Naive thymus-derived CD4-positive, alpha-beta T cell (primary cell): ENCODE results near the gene CRIP3. TPM values are rescaled to one million over a fixed set of nuclear protein-coding genes. Genes with fewer than 3 reads are reported as not detected.
A peak's percentile ranks its signal among the peaks of the same experiment; 100 is the strongest.

ENCODE experiments used
- ATAC-seq: fragments of 150-1000 bp; cut with Tn5 transposase; 2 replicates; pipeline ENCODE4 v1.10.0; 2021; ENCODE audit warnings: mild to moderate bottlenecking, moderate library complexity
- CTCF ChIA-PET: fragments of 350-600 bp; sonication (Branson Sonifier 250); formaldehyde crosslinking; loops from one replicate; lab custom pipeline; 2021; ENCODE audit warnings: antibody characterized with exemption; lab: Charles Lee
- POLR2A ChIA-PET: fragments of 350-600 bp; sonication (Branson Sonifier 250); formaldehyde crosslinking; loops from one replicate; lab custom pipeline; 2021; ENCODE audit warnings: antibody characterized with exemption, inconsistent platforms; lab: Charles Lee
- DNase-seq, 9 donors: peaks; one replicate each; pipeline versions ENCODE4 v3.0.0 to v3.0.0-alpha.2; 2020 to 2022; ENCODE audit warnings: mixed read lengths in 1 of 9
- H3K27ac ChIP-seq: one replicate; pipeline ENCODE4 v1.7.0; 2013; ENCODE audit warnings: mild to moderate bottlenecking, low read depth, low read length, moderate library complexity
- H3K27me3 ChIP-seq, 2 donors: one replicate each; pipeline ENCODE4 v1.7.0; 2013; ENCODE audit warnings: low read length in 2 of 2, mild to moderate bottlenecking in 2 of 2, moderate library complexity in 2 of 2; ENCODE audit not compliant: control insufficient read depth in 2 of 2, insufficient read depth in 2 of 2
- H3K36me3 ChIP-seq, 3 experiments: 1 replicate in 2 of 3; 2 replicates in 1 of 3; pipeline ENCODE4 v1.7.0; 2013; ENCODE audit warnings: low read length in 3 of 3, mild to moderate bottlenecking in 3 of 3, moderate library complexity in 1 of 3; ENCODE audit not compliant: insufficient read depth in 3 of 3, control insufficient read depth in 2 of 3
- H3K4me1 ChIP-seq, 2 donors: one replicate each; pipeline ENCODE4 v1.7.0; 2013; ENCODE audit warnings: low read length in 2 of 2, mild to moderate bottlenecking in 2 of 2, moderate library complexity in 1 of 2; ENCODE audit not compliant: control insufficient read depth in 2 of 2, insufficient read depth in 2 of 2
- H3K4me3 ChIP-seq: 2 replicates; pipeline ENCODE4 v1.7.0; 2013; ENCODE audit warnings: mild to moderate bottlenecking, low read length
- H3K9me3 ChIP-seq, 3 experiments: 1 replicate in 2 of 3; 2 replicates in 1 of 3; pipeline ENCODE4 v1.7.0; 2013; ENCODE audit warnings: low read length in 3 of 3; ENCODE audit not compliant: control insufficient read depth in 2 of 3
- H3K27ac Mint-ChIP-seq, 9 donors: one replicate each; pipeline ENCODE4 v1.8.0; 2020 to 2022; ENCODE audit warnings: mixed read lengths in 9 of 9, mild to moderate bottlenecking in 8 of 9, moderate library complexity in 5 of 9, inconsistent platforms in 2 of 9
- H3K27me3 Mint-ChIP-seq, 5 donors: one replicate each; pipeline ENCODE4 v1.8.0; 2021 to 2022; ENCODE audit warnings: mixed read lengths in 5 of 5, mild to moderate bottlenecking in 1 of 5
- H3K36me3 Mint-ChIP-seq, 5 donors: one replicate each; pipeline ENCODE4 v1.8.0; 2020 to 2022; ENCODE audit warnings: mixed read lengths in 5 of 5, mild to moderate bottlenecking in 3 of 5, inconsistent platforms in 1 of 5
- H3K4me1 Mint-ChIP-seq, 7 donors: one replicate each; pipeline ENCODE4 v1.8.0; 2020 to 2022; ENCODE audit warnings: mixed read lengths in 7 of 7, mild to moderate bottlenecking in 3 of 7, inconsistent platforms in 1 of 7
- H3K4me3 Mint-ChIP-seq, 10 donors: one replicate each; pipeline ENCODE4 v1.8.0; 2020 to 2022; ENCODE audit warnings: mild to moderate bottlenecking in 10 of 10, mixed read lengths in 10 of 10, moderate library complexity in 6 of 10, inconsistent platforms in 2 of 10
- H3K9me3 Mint-ChIP-seq, 11 donors: one replicate each; pipeline ENCODE4 v1.8.0; 2020 to 2022; ENCODE audit warnings: mixed read lengths in 11 of 11, mild to moderate bottlenecking in 4 of 11, inconsistent platforms in 1 of 11, moderate library complexity in 1 of 11
- intact Hi-C, 2 donors: fragments of 100-400 bp; cut with micrococcal nuclease; formaldehyde crosslinking; loops; one replicate each; pipeline ENCODE4 v1.15.1; 2023
- polyA plus RNA-seq, 2 donors: library from polyadenylated mRNA; unstranded; fragments of 300-500 nt; fragmentation: Illumina TruSeq; gene quantifications; one replicate each; pipeline ENCODE4 v1.2.3, GENCODE V29; 2021
- total RNA-seq, 6 experiments: library from RNA in 5 of 6; stranded (reverse) in 5 of 6; gene quantifications; 1 replicate in 5 of 6; 2 replicates in 1 of 6; pipeline ENCODE4 v1.2.3 and lab custom pipeline; 2021 to 2026

CRIP3 gene
- total and polyA plus RNA-seq, 7 experiments from 2014 or later: 2.1 to 7.4 (median 4.8) TPM; not detected in 3

DNA sequence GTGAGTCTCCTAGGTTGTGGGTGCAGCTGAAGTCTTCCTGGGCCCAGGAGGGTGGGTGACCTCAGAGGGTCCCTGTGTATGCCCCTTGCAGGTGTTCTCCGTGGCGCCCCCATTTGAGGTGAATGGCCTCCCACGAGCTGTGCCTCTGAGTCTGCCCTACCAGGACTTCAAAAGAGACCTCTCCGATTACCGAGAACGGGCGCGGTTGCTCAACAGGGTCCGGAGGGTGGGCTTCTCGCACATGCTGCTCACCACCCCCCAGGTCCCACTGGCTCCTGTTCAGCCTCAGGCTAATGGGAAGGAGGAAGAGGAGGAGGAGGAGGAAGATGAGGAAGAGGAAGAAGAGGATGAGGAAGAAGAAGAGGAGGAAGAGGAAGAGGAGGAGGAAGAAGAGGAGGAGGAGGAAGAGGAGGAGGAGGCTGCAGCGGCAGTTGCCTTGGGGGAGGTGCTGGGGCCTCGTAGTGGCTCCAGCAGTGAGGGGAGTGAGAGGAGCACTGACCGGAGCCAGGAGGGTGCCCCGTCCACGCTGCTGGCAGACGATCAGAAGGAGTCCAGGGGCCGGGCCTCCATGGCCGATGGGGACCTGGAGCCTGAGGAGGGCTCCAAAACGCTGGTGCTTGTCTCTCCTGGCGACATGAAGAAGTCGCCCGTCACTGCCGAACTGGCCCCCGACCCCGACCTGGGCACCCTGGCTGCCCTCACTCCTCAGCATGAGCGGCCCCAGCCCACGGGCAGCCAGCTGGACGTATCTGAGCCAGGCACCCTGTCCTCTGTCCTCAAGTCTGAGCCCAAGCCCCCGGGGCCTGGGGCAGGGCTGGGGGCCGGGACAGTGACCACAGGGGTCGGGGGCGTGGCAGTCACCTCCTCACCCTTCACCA, 25.8 kb downstream of the CRIP3 start:
- Mint-ChIP-seq H3K27ac (no peak overlapping the region), H3K27me3 (peaks cover 13 to 54% (median 24%) of the 10 kb centered on the region in 5 donors), H3K4me1 (peaks cover 0 to 6% (median 0%) of the 10 kb centered on the region in 7 donors), H3K36me3 (no peaks in the 10 kb centered on the region), H3K4me3 (no peak overlapping the region), H3K9me3 (no peaks in the 10 kb centered on the region)
- Histone ChIP-seq H3K36me3 (no peaks in the 10 kb centered on the region), H3K27ac (no peak overlapping the region), H3K4me1 (no peaks in the 10 kb centered on the region), H3K9me3 (no peaks in the 10 kb centered on the region), H3K27me3 (no peaks in the 10 kb centered on the region), H3K4me3 (no peak overlapping the region)
- ATAC-seq (no peak), DNase-seq (no peak)
- ChIA-PET POLR2A (no interaction called here), CTCF (no interaction called here)
- intact Hi-C loops: no loop called here

DNA sequence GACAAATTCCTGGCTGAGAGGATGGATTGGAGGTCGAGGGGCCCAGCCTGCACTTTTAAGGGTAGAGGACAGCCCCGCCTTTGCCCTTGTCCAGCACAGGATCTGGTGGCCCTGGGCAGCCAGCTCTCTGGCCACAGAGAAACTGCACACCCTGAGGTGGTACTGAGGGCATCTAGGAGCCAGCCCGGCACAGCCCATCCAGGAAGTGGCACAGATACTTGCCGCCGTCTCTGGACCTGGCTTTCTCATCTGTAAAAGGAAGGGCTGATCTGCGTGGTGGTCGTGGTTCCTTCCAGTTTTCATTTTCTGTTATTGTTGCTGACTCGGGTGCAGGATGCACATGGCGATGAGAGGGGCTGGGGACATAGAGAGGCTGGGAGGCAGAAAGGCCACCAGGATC, 26.6 kb downstream of the CRIP3 start:
- Mint-ChIP-seq H3K4me3 (no peak overlapping the region), H3K9me3 (no peaks in the 10 kb centered on the region), H3K4me1 (peaks cover 0 to 6% (median 0%) of the 10 kb centered on the region in 7 donors), H3K36me3 (no peaks in the 10 kb centered on the region), H3K27me3 (peaks cover 13 to 55% (median 23%) of the 10 kb centered on the region in 5 donors), H3K27ac (peak overlapping the region in 1 of 9 donors; percentile 74)
- no peak for DNase-seq
- no peaks in the 10 kb centered on the region for H3K27me3 ChIP-seq
- H3K4me1 ChIP-seq: no peaks in the 10 kb centered on the region
- intact Hi-C loops: no loop called here
- POLR2A ChIA-PET: no interaction called here
- CTCF ChIA-PET: no interaction called here
- H3K27ac ChIP-seq: no peak overlapping the region
- H3K36me3 ChIP-seq: no peaks in the 10 kb centered on the region
- no peak overlapping the region for H3K4me3 ChIP-seq
- no peak for ATAC-seq
- no peaks in the 10 kb centered on the region for H3K9me3 ChIP-seq

DNA sequence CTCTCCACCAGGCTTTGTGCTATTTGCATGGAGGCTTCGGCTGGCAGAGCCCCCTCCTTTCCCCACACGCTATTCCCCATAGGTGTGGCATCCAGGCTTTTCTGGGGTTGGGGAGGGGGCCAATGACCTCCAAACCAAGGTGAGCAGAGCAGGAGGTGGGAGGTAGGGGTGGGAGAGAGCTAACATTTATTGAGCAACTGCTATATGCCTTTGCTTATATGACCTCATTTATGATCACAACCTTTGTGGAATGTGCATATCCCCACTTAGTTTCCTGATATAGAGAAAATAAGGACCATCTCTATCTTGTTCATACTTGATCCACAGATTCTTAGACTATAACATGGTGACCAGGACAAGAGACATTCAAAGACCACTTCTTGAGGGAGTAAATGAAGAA, 28.4 kb downstream of the CRIP3 start:
- H3K36me3 ChIP-seq: no peaks in the 10 kb centered on the region
- no peak for DNase-seq
- CTCF ChIA-PET: no interaction called here
- no peak overlapping the region for H3K27ac Mint-ChIP-seq
- no peaks in the 10 kb centered on the region for H3K9me3 Mint-ChIP-seq
- H3K4me3 Mint-ChIP-seq: no peak overlapping the region
- H3K4me1 ChIP-seq: peaks cover 0 to 6% of the 10 kb centered on the region in 2 donors
- no peaks in the 10 kb centered on the region for H3K27me3 ChIP-seq
- H3K9me3 ChIP-seq: no peaks in the 10 kb centered on the region
- H3K4me1 Mint-ChIP-seq: peaks cover 5 to 10% (median 5%) of the 10 kb centered on the region in 7 donors
- H3K27ac ChIP-seq: no peak overlapping the region
- peaks cover 11 to 57% (median 18%) of the 10 kb centered on the region in 5 donors for H3K27me3 Mint-ChIP-seq
- ATAC-seq: no peak
- POLR2A ChIA-PET: no interaction called here
- H3K4me3 ChIP-seq: no peak overlapping the region
- intact Hi-C loops: no loop called here
- peaks cover 0 to 3% (median 0%) of the 10 kb centered on the region in 5 donors for H3K36me3 Mint-ChIP-seq

DNA sequence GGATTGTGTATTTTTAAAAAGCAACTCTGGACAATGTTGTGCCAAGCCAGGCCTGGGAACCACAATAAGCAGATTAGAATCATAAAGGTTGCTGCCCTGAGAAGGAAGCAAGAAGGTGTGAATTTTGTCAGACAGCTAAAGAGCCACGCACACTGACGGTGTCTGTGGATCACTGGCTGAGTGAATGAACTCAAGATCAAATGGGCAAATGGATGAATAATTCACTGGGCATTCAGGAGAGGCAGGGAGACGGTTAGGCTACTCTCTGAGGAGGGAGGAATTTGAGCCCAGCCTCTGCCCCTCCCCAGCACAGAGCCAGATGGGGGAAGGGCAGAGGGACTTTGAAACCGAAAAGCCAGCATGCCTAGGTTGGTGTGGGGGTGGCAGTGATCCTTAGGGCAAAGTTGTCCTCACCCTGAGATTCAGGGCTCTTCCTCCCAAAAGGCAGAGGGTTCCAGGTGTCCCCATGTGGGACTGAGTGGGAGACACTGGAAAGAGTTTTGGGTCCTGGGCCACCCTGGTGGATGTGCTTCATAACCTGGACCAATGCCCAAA, 30.0 kb downstream of the CRIP3 start:
- H3K4me1 Mint-ChIP-seq: peaks cover 5 to 19% (median 5%) of the 10 kb centered on the region in 7 donors
- H3K27me3 Mint-ChIP-seq: peaks cover 11 to 69% (median 18%) of the 10 kb centered on the region in 5 donors
- H3K4me3 Mint-ChIP-seq: no peak overlapping the region
- ATAC-seq (no peak), DNase-seq (no peak)
- H3K36me3 ChIP-seq: no peaks in the 10 kb centered on the region
- ChIA-PET CTCF (no interaction called here), POLR2A (interaction anchor here (0.6 kb wide), 1 partner anchor 92 kb away, joined by 3 read pairs; no protein-coding TSS in a partner anchor)
- no peaks in the 10 kb centered on the region for H3K27me3 ChIP-seq
- intact Hi-C loops: loop anchor here in 1 of 2 donors (5.0 kb wide), 1 partner anchor 106 kb away; the partner anchor contains the start of gene SRF
- no peaks in the 10 kb centered on the region for H3K9me3 ChIP-seq
- H3K36me3 Mint-ChIP-seq: peaks cover 0 to 4% (median 0%) of the 10 kb centered on the region in 5 donors
- no peak overlapping the region for H3K4me3 ChIP-seq
- H3K9me3 Mint-ChIP-seq: peaks cover 0 to 2% (median 0%) of the 10 kb centered on the region in 11 donors
- no peak overlapping the region for H3K27ac Mint-ChIP-seq
- H3K27ac ChIP-seq: no peak overlapping the region
- peaks cover 0 to 6% of the 10 kb centered on the region in 2 donors for H3K4me1 ChIP-seq

DNA sequence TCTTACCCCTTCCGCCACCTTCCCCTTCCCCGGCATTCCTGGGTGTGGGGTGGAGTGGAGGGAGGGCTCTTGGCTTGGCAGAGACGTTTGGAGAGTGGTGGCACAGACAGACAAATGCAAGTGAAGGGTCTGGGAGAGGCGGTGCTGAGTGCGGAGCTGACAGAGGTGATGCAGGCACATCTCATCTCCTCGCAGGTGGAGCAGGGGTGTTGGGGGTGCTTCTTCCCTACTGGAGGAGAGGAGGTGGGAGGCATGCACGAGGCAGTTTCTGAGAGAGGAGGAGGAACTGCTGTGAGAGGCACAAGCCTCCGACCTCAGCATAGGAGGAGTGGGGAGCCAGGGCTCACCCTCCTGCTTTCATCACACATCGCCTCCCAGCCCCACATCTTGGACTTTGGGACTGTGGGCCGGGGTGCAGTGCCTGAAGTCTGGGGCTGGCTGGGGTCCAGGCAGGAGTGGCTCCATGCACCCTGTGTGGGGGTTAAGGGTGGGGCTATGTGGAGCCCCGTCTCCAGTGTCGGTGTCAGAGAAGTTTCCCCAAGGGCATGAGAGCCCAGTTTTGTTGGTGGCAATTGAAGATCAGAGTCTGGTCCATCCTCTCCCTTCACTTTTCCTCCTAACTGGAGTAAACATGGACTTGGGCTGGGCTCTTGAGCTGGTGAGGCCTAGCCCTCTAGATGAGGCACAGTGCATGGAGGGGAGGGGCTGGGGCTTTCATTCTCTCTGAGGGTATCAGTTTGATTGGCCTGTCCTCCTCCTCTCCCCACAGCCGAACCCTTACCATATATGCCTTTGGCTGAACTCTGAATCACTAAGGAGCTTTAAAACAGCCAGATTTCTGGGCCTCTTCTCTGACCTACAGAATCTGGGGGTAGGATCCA, 30.7 kb downstream of the CRIP3 start:
- Histone ChIP-seq H3K4me1 (peaks cover 0 to 6% of the 10 kb centered on the region in 2 donors), H3K27ac (no peak overlapping the region), H3K27me3 (no peaks in the 10 kb centered on the region), H3K36me3 (no peaks in the 10 kb centered on the region), H3K9me3 (no peaks in the 10 kb centered on the region), H3K4me3 (no peak overlapping the region)
- ChIA-PET CTCF (no interaction called here), POLR2A (no interaction called here)
- H3K9me3 Mint-ChIP-seq: peaks cover 0 to 2% (median 0%) of the 10 kb centered on the region in 11 donors
- intact Hi-C loops: loop anchor here in 1 of 2 donors (5.0 kb wide), 1 partner anchor 106 kb away; the partner anchor contains the start of gene SRF
- peaks cover 0 to 4% (median 0%) of the 10 kb centered on the region in 5 donors for H3K36me3 Mint-ChIP-seq
- H3K27ac Mint-ChIP-seq: peak overlapping the region in 1 of 9 donors; percentile 32
- H3K27me3 Mint-ChIP-seq: peaks cover 11 to 76% (median 18%) of the 10 kb centered on the region in 5 donors
- no peak for DNase-seq
- ATAC-seq: no peak
- H3K4me3 Mint-ChIP-seq: peak overlapping the region in 1 of 10 donors; percentile 73
- peaks cover 5 to 22% (median 5%) of the 10 kb centered on the region in 7 donors for H3K4me1 Mint-ChIP-seq

DNA sequence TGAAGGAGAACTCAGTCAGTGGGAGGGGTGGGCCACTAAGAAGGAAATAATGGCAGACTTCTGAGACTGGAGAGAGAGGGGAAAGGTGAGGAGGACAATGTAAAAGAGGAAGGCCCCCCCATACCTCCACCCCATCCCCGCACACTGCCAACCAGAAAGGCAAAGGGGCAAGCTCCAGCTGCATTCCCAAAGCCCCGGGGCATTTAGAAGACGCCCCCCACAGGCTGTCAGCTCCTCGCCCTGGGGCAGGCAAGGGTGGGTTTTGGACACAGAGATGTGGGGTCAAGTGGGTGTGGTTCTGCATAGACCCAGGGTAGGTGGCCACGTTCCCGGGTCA, 31.4 kb downstream of the CRIP3 start:
- Histone ChIP-seq H3K9me3 (no peaks in the 10 kb centered on the region), H3K4me3 (no peak overlapping the region), H3K36me3 (no peaks in the 10 kb centered on the region), H3K27me3 (no peaks in the 10 kb centered on the region), H3K4me1 (peaks cover 0 to 6% of the 10 kb centered on the region in 2 donors), H3K27ac (no peak overlapping the region)
- Mint-ChIP-seq H3K4me1 (peaks cover 5 to 22% (median 5%) of the 10 kb centered on the region in 7 donors), H3K27ac (peak overlapping the region in 1 of 9 donors; percentile 32), H3K36me3 (peaks cover 0 to 4% (median 0%) of the 10 kb centered on the region in 5 donors), H3K27me3 (peaks cover 6 to 76% (median 15%) of the 10 kb centered on the region in 5 donors), H3K9me3 (peaks cover 0 to 2% (median 0%) of the 10 kb centered on the region in 11 donors), H3K4me3 (peak overlapping the region in 8 of 10 donors; percentile 59 to 95 (median 85))
- ATAC-seq (no peak), DNase-seq (no peak)
- CTCF ChIA-PET: no interaction called here
- POLR2A ChIA-PET: no interaction called here
- intact Hi-C loops: loop anchor here in 1 of 2 donors (5.0 kb wide), 1 partner anchor 105 kb away; the partner anchor contains the start of gene SRF
